Middle frontal gyrus (tissue), 1 donor: Measurements from ENCODE around the gene LONRF3.

Experiments
- DNase-seq: peaks from one replicate; pipeline ENCODE4 v3.0.0-alpha.2; 2015; ENCODE audit warnings: low spot score; ENCODE audit errors: extremely low spot score

Gene LONRF3

GRCh38 chrX:119036107-119037029 is 62.0 kb downstream of the LONRF3 start:
- no peak for DNase-seq

- DNase-seq: no peak
Measured at GRCh38 chrX:119040432-119040831, 66.0 kb downstream of the LONRF3 start.

GRCh38 chrX:119041175-119041574 is 66.8 kb downstream of the LONRF3 start:
- no peak for DNase-seq

GRCh38 chrX:119042040-119042439 is 67.6 kb downstream of the LONRF3 start:
- no peak for DNase-seq

GRCh38 chrX:119042996-119043395 is 68.6 kb downstream of the LONRF3 start:
- no peak for DNase-seq

GRCh38 chrX:119045884-119046283 is 71.5 kb downstream of the LONRF3 start:
- DNase-seq: no peak

GRCh38 chrX:119055687-119056086 is 81.3 kb downstream of the LONRF3 start:
- no peak for DNase-seq

- no peak for DNase-seq
Measured at GRCh38 chrX:119062750-119063374, 88.4 kb downstream of the LONRF3 start.

- DNase-seq: no peak
Measured at GRCh38 chrX:119063428-119063827, 89.0 kb downstream of the LONRF3 start.

DNA sequence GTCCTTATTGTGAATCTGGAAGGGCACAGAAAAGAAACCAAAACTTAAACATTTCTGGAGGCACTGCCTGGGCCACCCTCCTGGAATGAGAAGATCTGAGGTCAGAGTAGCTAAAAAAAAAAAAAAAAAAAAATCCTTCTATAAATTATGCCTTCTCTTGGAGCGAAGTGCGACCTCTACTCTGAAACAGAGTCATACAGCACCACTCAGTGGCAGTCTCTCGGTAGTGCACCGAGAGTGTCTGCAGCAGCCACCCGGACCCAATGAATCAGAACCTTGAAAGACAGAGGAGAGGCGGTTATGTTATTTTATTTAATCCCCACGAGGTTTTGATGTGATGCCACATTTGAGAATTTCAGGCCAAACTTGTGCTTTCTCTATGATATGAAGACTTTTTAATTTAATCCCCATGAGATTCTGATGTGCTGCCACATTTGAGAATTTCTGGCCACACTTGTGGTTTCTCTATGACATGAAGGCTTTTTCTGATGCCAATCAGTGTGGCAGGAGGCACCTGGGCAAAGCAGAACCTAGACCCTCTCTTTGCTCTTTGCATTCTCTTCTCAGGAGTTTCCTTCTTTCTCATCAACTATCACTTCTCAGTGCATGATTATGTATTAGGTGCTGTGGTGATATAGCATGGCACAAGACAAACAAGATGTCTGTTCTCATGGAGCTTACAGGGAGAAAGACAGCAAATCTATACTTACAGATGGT is 92.8 kb downstream of the LONRF3 start:
- no peak for DNase-seq
